HG03066 (cell line): Measurements from ENCODE around the gene GTF2H2.
"Not testable (repeated sequence)": the region's sequence is repeated elsewhere in the genome, so short reads cannot be mapped to it uniquely, and the experiment has no call there.

Source experiments
- ATAC-seq: cut with Tn5 transposase; IDR thresholded peaks from one replicate; pipeline ENCODE4 v1.9.1; 2021; ENCODE audit warnings: low read depth; ENCODE audit not compliant: unreplicated experiment

Gene GTF2H2

GRCh38 chr5:71014176-71014575 is 53.3 kb downstream of the GTF2H2 start:
- no peak for ATAC-seq

- ATAC-seq = no peak
These were observed 53.9 kb downstream of the GTF2H2 start for GRCh38 chr5:71013575-71013974.

- ATAC-seq = no peak
These were observed 56.2 kb downstream of the GTF2H2 start for GRCh38 chr5:71011194-71011792.

- ATAC-seq = not testable (repeated sequence)
These were observed 60.5 kb downstream of the GTF2H2 start for GRCh38 chr5:71006983-71007382.
